ENCODE results near the gene LEUTX.
"Not testable (repeated sequence)": the region's sequence is repeated elsewhere in the genome, so short reads cannot be mapped to it uniquely, and the experiment has no call there.

The LEUTX gene

GRCh38 chr19:39788244-39788643 lies 9.6 kb downstream of the LEUTX start:
- DNase-seq, result no peak

DNA sequence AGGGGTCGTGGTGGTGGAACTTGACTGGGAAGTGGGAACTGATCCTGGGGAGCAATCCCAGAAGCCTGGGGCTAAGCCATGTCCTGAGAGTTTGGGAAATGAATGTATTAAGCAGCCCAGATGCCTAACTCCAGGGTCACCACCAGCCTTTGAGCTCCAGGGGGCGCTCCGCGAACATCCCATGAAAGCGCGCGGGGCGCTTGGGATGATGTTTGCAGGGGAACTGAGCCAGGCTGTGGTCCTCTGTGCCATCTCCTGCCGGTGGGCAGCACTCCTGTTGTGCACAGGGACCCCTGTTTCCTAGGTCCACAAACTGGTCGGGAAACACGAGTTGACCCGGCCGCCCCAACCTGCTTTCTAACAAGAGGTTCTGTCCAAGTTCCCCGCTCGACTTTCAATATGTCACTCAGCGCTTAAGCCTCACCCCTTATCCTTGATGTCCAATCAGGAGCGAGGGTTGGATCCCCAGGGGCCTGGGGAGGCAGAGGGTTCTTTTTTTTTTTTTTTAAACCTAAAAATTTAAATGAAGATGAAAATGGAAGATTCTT lies 14.4 kb downstream of the LEUTX start:
- DNase-seq, result peak; percentile 67

DNA sequence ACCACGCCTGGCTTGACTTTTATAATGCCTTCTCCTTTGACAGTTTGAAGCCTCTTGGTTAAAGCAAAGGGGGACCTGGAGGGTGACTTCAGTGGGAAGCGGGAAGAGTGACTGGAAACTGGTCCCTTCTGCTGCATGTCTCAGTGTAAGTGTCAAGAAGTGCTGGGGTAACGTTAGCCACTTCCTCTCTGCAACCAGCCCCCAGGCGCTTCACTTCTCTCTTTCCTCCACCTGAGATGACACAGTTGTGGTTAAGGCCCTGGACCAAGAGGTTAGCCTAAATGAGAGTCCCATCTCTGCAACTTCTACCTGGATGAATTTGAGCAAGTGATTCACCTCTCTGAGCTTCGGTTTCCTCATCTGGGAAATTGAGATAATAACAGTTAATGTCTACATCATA lies 16.3 kb downstream of the LEUTX start:
- no peak for DNase-seq

- DNase-seq, result no peak
These were observed 17.4 kb downstream of the LEUTX start for GRCh38 chr19:39796000-39796498.

GRCh38 chr19:39797083-39797482 lies 18.4 kb downstream of the LEUTX start:
- DNase-seq, result no peak

DNA sequence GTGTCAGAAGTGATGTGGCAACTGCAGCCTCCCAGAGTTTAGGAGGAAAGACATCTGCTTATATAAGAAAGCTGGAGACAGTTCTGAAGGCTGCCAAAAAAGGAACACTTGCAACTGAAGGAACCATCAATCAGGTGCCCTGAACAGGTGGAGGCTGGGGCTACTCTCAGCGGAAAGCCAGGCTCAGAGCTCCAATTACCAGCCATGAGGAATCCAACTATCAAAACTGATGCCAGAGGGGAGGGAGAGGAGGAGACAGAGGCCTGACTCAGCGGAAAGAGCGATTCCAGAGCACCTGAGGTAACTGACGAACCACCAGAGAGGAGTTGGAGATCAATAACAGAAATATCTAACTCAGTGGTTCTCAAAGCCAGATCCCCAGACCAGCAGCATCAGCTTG lies 24.3 kb downstream of the LEUTX start:
- DNase-seq, result no peak

DNA sequence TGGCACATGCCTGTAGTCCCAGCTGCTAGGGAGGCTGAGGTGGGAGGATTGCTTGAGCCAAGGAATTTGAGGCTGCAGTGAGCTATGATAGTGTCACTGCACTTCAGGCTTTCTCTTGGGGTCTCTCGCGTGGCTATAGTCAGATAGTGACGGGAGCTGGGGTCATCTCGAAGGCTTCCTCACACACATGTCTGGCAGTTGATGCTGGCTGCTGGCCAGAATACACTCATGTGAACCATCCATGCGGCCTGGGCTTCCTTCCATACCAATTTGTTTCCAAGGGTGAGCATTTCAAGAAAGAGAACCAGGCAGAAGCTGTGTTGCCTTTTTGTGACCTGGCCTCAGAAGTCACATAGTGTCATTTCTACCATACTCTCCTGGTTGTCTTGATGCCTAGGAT lies 26.4 kb downstream of the LEUTX start:
- no peak for DNase-seq

DNA sequence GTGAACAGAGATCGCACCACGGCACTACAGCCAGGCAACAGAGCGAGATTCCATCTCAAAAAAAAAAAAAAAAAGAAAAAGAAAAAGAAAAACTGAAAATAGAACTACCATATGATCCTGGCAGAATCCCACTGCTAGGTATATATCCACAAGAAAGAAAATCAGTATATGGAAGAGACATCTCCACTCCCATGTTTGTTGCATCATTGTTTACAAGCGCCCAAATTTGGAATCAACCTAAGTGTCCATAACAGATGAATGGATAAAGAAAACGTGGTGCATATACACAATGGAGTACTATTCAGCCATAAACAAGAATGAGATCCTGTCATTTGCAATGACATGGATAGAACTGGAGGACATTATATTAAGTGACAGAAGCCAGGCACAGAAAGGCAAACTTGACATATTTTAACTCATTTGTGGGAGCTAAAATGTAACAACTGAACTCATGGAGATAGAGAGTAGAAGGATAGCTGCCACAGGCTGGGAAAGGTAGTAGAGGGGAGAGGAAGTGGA lies 29.3 kb downstream of the LEUTX start:
- no peak for DNase-seq

DNA sequence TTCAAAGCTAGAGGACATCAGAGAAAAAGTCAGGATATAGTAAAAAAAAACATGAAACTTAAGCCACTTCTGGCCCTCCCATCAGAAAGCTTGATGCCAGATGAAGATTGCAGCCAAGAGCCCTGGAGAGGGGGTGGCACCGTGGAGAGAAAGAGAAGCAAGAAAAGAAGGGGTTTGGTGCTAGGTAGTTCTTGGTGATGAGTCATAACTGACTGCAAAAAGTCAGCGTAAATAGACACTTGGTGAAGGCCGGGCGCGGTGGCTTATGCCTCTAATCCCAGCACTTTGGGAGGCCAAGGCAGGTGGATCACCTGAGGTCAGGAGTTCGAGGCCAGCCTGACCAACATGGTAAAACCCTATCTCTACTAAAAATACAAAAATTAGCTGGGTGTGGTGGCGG lies 30.0 kb downstream of the LEUTX start:
- not testable (repeated sequence) for DNase-seq

GRCh38 chr19:39809368-39809767 lies 30.7 kb downstream of the LEUTX start:
- no peak for DNase-seq

DNA sequence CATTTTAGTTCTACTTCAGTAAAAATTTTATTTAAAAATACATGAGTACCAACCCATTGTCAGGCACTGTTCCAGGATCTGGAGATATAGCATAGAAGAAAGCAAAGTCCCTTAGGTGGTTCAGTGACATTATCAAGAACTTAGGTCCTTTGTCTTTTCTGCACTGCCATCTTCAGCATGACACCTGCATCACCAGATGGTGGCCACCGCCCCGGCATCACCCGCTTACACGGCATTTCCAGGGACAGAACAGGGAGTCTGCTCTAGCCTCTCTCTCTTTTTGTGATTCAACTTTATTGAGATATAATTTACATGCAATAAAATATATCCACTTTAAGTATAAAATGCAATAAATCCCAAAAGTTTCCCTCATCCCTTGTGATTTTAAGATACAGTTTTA lies 31.8 kb downstream of the LEUTX start:
- no peak for DNase-seq

DNA sequence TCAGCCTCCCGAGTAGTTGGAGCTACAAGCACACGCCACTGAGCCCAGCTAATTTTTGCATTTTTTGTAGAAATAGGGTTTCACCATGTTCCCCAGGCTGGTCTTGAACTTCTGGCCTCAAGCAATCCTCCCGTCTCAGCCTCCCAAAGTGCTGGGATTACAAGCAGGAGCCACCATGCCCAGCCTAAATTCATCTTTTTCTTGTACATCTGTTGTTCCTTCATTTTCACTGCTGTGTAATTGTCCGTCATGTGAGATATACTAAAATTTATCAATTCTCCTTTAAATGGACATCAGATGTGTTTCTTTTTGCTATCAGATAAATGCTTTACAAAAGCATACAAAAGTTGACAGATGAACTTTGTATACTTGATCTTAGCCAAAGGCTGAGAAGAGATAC lies 32.4 kb downstream of the LEUTX start:
- no peak for DNase-seq

- DNase-seq, result no peak
These were observed 34.8 kb downstream of the LEUTX start for GRCh38 chr19:39813264-39813993.

DNA sequence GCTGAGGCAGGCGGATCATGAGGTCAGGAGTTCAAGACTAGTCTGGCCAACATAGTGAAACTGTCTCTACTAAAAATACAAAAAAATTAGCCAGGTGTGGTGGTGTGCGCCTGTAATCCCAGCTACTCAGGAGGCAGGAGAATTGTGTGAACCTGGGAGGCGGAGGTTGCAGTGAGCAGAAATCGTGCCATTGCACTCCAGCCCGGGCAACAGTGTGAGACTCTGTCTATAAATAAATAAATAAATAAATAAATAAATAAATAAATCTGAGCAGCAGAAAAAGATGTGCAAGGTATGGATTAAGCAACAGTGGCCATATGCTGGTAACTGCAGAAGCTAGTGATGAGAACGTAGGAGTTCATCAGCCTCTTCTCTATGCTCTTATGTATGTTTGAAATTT lies 35.5 kb downstream of the LEUTX start:
- not testable (repeated sequence) for DNase-seq

GRCh38 chr19:39814595-39814994 lies 35.9 kb downstream of the LEUTX start:
- no peak for DNase-seq

DNA sequence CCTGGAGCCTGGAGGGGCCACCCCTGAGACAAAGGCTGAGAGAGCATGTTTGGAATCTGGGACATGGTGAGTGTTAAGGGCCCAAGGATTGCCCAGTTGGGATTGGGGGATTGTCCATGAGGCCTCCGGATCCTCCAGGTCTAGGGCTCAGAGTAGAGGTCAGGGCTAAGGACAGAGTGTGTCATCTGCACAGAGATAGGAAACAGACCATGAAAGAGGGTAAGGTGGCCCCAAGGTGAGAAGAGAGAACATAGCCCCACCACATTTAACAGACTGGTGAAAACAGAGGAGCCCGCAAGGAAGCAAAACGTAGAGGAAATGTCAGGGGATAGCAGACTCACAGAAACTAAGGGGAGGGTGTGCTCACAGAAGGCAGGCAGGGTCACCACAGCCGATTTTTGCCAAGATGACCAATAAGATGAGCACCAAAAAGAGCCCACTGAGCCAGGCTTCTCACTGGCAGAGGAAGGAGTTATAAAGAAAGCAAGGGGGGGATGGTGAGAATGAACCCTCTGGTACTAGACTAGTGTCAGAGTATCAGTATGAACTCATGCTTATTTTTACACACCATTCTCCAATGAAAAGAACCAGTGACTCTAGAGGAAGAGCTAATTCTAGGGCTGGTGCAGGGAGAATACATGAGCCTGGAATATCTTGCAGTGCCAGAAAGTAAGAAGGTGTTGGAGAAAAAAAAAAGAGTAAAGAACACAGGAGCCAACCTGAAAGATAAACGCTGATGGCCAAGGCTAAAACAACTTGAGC lies 37.8 kb downstream of the LEUTX start:
- DNase-seq, result no peak

DNA sequence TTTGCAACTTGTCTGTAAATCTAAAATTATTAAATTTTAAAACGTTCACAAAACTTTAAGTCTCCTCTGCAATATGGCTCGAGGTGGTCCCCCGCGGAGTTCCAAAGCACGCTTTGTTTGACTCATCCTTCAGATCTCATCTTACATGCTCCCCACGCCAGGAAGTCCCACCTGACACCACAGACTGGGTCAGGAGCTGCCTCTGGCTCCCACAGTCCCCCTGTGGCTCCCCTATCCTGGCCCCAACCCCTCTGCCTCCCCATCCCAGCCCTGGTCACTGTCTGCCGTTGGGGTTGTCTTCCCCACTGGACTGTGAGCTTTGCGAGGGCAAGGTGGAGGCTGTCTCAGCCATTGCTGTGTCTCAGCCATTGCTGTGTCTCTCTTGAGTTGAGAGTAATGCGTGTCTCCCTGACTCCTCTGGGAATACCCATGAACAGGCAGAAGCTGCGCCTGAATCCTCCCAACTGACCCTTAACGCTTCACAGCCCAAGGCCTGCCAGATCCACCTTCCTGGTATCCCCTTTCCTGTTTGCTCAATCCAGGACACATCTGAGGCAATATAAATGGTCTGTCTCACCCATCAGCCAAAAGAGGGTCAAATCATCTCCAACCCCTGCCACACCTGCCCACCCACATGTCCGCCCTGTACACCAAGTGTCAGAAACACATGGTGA lies 39.4 kb downstream of the LEUTX start:
- no peak for DNase-seq

DNA sequence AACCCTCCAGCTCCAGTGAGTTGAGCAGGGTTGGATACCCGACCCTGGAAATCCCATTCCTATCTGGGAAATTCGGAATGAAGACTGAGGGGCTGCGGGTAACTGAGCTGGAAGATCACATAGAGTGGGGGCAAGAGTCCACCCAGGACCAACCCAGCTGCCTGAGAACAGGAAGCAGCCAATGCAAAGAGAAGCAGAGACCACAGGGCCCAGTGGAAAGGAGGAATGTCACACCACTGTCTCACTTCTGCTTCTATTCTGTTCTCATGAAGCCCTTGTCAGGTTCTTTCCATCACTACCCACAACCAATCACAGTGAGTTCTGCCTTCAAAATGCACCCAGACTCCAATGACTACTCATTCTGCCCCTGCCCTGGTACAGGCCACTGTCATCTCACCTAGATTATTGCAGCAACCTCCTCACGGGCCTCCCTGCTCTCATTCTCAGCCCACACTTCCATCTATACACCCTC lies 40.0 kb downstream of the LEUTX start:
- DNase-seq, result no peak

GRCh38 chr19:39819786-39820185 lies 41.1 kb downstream of the LEUTX start:
- no peak for DNase-seq

DNA sequence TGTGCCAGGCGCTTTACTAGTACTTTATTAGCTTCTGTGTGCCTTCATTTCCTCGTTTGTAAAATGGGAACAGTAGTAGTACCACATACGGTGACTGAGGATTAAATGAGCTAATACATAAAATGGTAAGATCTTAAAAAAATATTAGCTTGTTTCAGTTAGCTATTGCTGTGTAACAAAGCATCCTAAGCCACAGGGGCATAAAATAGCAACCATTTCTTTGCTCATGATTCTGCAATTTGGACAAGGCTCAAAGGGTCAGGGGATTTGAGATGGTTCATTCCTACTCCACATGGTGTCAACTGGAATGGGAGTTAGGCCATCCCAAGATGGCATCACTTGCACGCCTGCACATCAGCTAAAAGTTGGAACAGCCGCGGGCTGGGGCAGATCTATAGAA lies 42.0 kb downstream of the LEUTX start:
- no peak for DNase-seq

DNA sequence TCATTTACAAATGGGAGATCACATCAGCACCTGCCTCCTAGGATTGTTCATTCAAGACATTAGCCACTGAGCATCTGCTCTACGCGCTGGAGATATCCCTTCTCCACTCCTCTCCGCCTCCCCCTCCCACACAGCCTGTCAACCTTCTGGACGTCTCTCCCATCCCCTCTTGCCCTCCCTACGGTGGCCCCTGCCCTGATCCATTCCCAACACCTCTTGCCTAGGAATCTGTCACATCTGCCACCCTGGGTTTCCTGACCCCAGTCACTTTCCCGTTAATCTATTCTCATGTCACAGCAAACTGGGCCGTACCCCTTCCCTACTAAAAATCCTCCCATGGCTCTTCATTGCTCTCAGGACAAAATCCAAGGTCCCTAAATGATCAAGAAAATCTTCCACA lies 45.0 kb downstream of the LEUTX start:
- DNase-seq, result no peak

DNA sequence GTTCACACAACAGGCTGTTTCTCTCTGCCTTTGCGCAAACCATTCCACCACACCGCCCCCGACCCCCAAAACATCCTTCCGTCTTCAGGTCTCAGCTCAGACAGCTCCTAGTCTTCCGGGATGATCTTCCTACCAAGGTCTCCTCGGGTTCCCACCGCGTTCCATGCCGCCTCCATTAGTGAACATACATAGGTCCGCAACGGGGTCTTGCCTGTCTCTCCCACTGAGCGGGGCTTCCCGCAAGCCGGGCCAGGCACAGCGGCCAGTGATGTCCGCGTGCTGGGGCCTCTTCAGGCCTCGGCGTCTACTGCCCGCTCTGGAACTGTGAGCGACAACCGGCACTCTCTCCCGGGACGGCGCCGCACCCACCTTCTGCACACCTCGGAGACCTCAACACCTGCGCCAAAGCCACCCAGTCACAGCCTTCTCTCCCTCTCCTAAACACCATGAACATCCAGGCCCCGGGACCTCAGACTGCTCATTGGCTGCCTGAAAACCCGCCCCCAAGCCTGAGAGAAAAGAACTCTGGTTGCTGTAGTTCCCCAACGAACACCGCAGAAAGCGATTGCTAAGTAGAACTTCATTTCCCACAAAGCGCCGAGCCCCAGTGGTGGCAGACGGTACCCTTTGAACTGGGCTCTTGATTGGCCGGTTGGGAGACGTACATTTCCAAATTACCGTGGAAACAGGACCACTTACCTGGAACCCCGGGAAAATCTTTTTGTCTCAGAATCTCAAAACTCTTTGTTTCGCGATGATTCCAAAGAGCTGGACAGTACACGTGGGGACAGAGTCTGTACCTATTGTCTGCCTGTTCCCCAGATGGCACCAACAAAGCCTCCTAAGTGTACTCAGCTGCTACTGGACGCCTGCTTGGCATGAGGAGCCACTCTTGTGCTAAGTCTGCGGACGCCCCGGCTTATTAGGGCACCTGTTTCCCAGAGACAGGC lies 45.8 kb downstream of the LEUTX start:
- peak; percentile 78 for DNase-seq

Measured in T-helper 9 cell (primary cell).